Dermis microvascular lymphatic vessel endothelial cell (primary cell): ENCODE data around the gene NPAS3. TPM values are rescaled to one million over a fixed set of nuclear protein-coding genes. Genes with fewer than 3 reads are reported as not detected.

ENCODE experiments used
- DNase-seq, 2 donors: peaks; one replicate each; pipeline versions ENCODE4 v3.0.0 to v3.0.0-alpha.2; 2010; ENCODE audit warnings: low read depth in 2 of 2
- total RNA-seq: library from RNA; depleted of rRNA; stranded (reverse); fragments of >200 nt; gene quantifications from 2 replicates; pipeline ENCODE4 v1.2.1, GENCODE V29; 2014

NPAS3 gene
- total RNA-seq, 1 donor from 2014 or later: 0.13 TPM

DNA sequence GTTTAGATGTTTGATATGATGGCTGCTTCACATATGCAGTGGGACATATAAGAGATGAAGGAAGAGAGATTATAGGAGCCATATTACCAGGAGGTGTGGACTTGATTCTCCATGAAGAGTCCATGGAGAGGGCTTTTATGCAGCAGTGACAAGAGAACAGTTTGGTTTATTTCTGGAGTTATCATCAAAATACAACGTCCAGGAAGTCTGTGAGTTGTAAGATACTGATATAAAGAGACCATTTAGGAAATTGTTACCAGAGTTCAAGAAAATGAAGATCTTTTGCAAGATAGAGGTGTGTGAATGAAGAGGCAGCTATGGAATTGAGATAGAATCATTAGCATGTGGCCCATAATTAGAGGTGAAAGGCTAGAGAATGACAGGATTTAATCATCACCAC, 431.7 kb downstream of the NPAS3 start:
- no peak for DNase-seq

DNA sequence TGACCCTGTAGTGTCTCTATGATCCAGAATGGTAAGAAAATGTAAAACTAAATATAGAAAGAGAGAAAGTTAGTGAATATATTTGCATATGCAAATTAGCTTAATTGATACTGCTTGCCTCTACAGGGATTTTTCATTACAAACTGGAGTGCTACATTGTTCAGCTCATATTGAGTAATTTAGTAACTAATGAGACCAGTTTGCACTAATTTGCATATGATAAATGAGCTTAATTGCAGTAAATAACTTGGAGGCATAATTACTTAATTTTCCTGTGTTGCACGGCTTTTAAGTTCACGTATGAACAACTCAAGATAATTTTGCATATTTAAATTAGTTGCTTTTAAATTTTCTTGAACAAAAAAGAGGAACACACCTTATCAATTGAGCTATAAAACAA, 436.5 kb downstream of the NPAS3 start:
- no peak for DNase-seq

DNA sequence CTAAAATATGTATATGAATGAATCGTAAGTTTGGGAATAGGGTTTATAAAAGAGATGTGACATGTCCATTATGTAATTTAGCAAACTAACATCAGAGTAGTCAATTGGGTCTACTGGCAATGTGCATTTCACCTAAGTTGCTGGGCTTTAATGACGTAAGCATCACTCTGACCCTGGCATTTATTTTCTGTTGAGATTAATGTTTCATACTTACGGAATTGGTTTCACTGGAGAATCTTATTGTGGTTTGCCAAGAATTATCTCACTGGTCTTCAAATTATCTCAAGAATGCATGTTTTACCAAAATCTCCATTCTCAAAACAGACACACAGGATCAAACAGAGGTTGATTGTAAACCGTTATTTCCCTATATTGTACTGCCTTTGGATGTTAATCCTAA, 437.1 kb downstream of the NPAS3 start:
- no peak for DNase-seq

DNA sequence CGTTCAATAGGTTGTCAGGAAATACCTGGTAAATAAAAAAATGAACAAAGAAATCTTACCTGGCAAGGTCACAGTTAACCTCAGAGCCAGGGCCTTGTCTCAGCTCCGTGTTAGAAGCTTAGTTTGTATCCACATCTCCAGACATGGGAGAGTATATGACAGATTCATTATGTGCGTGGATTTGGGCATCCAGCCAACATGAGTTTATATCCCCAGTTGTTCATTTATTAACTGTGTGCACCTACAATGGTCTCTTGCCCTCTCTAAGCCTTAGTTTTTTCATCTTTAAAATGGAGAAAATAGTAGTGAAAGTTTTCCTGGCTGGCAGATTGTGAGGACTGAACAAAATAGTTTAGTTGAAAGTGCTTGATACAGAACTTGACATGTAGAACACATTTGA, 437.8 kb downstream of the NPAS3 start:
- no peak for DNase-seq

DNA sequence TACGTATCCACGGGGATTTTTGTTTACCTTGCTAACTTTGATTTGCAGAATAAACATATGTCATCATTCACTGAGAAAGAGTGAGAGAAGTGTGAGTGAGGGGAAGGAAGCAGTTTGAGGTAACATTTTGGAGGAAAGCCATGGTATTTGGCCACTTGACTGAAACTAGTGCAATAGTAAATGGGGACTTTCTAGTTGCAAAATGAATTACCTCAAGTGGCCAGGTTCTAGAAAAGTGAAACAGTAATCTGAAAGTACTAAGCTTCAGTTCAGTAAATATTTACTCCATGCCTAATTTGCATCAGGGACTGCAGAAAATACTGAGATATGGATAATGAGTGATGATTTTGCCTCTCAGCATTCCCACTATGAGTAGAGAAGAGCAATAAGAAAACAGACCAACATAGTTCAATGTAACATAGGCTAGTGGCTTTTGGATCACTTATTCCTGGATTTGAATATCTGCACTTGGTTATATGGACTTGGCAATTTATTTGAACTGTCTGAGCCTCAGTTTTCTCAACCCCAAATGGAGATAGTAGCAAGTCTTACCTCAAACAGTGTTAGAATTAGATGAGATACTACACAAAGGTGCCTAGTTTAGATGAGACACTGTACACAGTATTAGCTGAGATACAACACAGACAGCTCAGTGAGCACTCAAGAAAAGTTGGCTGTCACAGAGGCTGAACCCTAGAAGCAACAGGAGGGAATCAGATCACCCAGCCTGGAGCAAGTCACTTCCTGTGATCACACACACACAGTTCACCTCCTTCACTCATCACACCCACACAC, 439.1 kb downstream of the NPAS3 start:
- no peak for DNase-seq

DNA sequence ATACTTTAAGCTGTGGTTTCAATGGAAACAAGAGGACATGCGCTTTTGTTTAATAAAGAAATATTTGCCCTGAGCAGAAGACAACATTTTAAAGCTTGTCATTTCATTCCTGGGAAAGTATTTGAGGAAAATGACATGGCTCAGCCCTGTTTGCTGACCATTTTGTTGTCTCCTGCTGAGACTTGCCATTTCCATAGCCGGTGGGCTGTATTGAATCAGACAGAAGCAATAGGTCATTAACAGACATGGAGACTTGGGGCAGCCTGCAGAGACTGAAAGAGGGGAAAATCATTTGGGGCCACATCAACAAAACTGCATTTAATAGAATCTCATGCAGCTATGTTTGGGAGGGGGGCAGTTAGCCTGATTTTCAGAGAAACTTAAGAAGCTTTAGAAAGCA, 443.0 kb downstream of the NPAS3 start:
- DNase-seq: no peak

DNA sequence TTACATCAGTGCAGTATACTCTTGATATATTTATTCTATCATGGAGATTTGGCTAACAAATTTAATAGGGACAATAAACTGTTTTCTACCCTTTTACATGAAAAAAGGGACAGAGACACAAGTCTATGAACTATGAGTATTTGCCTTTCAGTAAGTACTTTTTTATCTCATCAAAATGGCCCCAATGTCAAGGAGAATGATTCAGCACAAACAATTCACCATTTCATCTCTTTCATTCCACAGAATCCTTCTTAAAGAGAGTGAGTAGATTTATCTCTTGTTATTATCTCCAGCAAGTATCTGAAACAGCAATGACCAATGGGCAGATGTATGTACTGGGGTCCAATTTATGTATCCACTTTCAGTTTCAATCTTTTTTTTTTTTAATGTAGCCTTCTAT, 447.5 kb downstream of the NPAS3 start:
- DNase-seq: no peak

DNA sequence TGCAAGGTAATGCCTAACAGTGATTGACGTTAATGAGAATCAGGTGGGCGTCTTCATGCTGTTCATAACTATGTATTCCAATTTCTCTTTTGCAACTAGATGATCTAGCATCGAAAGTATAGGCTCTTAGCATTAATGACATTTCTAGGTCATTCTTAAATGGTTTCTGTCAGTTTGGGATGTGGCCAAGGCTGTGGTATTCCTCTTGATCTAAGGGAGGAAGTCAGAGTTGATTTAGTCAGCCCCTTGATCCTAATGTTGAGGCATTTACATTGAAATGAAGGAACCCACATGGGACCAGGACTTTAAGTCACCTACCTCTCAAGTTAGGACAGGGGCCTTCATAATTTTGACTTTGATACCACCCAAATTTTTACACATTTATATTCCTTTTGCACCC, 448.1 kb downstream of the NPAS3 start:
- no peak for DNase-seq

DNA sequence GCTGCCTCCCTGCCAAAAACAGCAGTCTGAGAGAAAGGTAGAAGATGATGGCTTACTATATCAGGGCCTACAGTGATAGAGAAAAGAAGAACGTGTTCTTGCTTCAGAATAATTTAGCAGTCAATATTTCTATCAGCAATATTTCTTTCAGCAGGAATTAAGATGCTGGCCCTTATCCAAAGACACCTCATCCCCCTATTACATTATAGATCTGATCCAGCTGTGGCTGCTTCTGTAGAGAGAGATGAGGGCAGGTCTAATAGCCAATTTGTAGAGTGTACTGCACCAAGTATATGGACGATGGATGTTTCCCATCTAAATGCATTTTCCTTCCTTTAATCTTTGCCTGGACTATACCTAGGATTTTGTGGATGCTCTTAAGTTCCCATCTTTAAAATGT, 451.7 kb downstream of the NPAS3 start:
- no peak for DNase-seq

DNA sequence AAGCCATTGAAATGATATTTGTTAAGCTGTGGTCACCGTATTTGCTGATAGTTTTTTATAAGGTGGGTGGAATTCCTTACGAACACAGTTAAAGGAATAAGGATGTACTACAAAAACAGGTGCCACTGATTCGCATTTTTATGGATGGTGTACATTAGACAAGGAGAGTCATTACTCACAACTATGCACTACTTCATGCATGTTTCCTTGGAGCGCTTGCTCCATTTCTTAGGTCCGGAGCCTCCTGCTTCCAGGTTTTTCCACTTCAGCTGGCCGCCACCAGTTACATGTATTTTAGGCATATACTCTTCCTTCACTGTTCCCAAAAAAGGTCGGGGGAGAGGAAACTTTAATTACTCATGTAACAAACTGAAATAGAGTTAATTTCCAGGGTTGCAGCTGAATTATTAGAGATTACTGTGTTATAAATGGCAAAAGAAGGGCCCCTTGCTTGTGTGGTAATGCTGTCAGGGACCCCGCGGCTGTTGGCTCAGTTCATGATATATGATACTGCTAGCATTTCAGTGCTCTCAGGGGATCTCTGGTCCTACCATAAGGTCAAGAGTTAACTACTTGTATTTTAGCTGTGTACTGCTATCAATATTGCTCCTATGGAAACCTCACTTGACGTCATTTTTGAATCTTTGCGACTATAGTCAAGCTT, 454.7 kb downstream of the NPAS3 start:
- DNase-seq: no peak

DNA sequence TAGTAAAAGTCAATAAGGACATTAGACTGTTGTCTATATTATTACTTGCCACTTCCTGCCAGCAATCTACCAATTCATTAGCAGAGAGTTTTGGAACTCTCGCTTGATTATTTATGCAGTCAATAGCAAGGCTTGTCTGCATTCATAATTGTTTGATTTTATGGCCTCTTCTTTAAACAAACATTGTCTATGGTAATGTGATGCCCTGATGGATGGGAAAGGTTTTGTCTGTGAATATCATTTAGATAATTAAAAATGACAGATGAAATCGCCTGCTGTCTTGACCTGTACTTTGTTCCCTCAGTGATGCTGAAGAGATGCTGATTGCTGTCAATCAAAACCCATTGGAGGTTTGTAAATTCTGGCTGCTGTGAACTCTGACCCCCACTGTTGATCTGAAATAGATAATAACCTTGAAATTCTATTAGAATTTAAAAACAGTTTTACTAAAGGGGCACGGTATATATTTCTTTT, 455.3 kb downstream of the NPAS3 start:
- DNase-seq: no peak

DNA sequence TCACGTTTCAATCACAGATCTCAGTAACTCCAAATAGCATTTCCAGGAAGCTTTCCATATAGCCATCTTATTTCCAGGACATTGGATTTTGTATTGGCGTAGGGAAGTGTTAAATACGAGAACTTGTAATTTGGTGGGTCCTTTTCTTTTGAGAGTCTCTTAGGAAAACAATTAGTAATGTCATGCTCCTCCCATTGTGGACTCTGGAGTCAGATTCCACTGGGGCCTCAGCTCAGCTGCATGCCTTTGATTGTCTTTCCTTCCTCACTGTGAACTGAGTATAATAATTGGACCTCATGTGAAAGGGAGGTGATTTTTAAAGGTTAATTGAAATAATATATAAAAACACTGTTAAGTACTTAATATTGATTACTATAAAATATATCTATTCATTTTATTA, 462.6 kb downstream of the NPAS3 start:
- no peak for DNase-seq

DNA sequence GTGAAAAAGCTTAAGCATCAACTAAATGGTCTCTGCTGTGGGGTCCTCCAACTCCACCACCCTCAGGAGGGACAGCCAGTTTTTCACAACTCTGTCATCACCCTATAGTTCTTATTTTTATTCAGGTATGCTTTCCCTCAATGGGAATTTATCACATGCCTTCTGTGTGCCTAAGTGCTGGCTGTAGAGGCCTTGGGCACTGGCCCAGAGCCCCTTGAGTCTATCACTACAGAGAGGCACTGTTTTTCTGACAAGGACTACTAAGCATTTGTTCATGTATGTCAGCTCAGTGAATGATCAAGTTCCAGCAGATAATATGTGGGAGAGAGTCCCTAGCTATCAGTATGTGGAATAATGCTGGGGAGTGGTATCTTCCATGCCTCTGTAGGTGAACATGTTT, 463.9 kb downstream of the NPAS3 start:
- DNase-seq: no peak

DNA sequence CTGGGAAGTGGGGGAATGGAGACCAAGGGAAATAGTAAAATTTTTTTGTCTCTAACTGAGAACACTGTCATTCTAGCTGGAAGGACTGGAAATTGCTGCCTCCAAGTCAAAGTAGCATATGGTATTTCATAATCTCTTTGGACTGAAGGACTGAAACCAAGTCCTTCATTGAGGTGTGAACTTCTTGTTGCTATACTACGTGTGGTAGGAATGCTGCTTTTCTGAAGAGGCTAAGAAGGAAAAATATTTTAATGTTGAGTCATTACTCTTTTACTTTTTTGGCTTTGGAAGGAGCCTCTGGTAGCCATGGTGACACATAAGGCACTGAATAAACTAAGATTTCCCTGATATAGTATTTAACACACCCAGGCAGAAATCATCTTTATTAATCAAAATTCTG, 465.4 kb downstream of the NPAS3 start:
- DNase-seq: no peak

DNA sequence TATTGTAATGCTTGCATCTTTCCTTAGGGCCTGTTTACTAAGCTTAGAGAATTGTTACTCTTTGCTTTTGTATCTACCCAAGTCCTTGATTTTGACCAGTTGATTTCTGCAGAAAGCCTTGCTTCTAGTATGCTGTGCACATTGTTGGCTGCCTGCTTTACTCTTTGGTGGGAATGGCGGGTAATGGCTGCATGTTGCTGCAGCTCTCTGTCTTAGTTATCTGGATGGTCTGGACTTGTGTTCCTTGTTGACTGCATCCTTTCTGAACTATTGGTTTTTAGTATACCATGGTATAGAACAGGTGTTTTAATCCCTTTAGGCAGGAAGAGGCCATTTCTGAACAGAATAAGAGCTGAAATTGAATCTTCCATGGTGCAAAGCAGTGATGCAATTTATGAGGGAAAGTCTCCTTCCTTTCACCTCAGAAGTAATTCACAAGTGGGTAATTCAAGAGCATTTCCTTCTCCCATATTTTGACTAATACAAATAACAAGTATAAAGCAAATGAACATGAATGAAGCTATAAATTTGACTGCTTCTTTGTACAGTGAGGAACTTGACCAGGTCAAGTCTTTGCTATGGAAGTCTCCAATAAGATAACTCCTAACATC, 466.4 kb downstream of the NPAS3 start:
- DNase-seq: no peak

DNA sequence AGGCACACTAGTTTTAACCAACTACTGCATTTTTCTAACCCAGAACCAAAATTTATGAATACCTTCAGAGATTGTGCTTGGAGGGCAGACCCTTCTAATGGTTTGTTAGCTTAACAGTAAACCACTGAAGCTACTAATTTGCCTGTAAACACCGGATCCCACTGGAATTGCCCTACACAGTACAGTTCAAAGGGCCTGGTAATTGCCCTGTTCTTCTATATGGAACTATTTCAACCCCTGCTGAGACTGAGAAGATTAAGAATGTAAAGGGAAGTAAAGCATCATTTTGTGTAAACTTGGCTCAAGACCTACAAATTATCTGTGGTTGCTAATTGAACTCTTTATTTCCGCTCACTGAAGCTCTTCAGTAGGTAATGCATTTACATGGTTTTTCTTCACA, 468.1 kb downstream of the NPAS3 start:
- no peak for DNase-seq

DNA sequence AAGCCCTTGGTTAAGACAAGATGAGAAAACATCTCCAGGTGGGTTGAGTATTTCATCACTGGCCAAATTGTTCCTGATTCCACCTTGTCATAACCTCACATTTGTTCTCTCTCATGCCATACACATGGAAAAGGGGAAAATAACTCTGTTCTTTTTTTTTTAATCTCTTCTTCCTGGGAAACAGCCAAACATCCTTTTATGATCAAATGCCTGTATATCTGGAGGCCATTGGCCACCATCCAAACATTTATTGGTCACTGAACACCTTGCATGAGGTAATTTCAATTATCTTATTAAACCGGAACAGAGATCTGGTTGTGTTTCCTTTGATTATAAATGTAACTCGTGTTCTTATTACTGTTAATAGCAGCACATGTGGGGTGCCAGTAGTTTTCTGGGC, 469.6 kb downstream of the NPAS3 start:
- peak; percentile 43 to 61 for DNase-seq

DNA sequence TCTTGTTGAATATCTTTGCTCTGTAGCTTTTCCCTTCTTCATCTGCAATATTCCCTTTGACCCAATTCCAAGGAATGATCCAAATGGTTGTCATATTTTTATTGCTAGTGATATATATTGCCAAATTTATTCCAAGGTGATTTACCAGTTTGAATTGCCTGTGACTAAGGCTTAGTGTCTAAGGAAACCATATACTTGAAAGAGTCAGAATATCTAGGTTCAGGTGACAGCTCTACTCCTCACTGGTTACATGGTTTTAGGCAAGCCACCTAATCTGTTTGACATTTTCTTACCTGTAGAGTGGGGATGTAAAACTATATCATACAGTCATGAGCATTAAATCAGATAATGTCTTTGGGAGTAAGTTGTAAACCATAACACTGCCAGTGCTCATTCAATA, 473.8 kb downstream of the NPAS3 start:
- DNase-seq: no peak

DNA sequence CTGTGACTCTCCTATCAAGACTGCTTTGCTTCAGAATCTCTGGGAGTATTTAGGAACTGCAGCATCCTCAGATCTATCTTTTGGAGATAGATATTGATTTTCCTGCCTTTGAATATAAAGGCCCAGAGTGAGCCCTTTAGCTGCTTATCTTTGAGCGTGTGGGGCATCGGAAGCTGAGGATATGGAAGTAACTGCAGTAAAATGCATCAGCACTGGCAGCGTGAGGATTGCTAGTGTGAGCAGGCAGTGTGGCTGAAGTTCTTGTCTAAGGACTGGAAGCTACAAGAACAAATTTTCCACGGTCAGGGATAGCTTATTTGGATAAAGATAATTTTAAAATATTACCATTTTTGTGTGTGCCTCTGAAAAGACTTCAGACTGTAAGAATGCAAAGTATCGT, 474.7 kb downstream of the NPAS3 start:
- DNase-seq: no peak

DNA sequence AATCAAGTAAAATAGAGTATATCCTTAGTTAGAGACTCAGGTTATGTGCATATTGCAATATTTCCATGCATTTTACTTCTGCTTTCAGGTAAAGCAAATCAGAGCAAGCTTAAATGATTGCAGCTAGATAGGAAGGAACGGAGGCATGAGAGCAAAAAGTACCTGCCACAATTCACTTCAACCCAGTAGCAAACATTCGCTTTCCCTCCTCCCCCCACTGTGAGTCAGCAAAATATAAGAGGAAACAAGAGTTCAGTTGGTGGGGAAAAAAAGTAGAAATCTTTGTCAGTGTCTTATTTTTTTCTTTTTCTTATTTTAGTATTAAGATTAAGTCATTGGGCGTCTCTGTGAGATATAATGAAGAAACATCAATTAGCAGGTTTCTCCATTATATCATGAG, 475.4 kb downstream of the NPAS3 start:
- DNase-seq: peak in 1 of 2 donors; percentile 14

DNA sequence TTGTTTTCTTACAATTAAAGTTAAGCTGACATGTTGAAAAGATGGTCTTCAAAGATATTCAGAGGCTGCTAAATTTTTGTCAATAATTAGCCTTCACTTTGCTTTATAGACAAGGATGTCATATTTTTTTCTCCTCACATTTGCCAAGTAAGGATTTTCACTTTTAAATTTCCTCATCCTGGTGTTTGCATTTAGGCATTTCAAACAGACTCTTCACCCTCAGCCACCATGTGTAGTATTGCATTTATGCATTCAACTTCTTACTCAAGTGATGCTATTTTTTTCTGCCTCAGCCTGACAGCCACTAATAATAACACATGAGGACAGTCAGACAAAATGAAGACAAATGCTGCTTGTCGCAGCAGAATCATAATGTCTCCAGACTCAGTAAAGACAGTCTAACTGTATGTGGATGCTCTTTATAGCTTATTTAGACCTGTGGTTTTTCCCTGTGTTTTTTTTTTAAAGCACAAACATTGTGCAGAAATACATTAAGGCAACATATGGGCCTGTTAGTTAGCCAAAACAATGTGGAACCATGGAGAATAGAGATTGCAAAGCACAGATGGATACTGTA, 481.5 kb downstream of the NPAS3 start:
- no peak for DNase-seq

DNA sequence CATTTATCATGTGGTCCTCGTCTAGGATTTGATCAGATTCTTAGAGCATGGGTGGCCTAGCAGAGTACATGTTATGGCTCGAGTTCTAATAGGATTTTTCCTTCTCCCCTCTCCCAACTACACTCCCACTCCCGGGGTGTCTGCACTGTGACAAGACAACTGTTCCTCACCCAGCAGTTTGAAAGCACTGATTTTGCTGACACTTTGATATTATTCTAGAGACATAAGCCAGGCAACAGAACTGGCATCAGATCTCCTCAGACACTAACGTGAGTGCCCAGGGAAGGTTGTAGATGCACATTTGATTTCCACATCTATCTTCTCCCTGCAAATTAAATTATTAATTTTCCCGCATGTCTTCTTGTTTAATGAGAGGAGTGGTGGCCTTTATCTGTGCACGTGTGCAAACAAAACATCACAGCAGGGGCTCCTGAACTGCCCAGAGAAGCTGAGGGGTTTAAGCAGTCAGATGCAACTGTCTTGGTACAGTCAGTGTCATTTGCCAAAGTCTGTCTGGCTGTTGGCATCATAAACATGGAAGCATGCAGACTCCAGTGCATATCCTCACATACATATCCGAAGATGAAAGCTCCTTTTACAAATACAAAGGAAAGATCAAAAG, 491.8 kb downstream of the NPAS3 start:
- no peak for DNase-seq
